Heart right ventricle (tissue), 16 donors: ENCODE results near the gene TMTC2. TPM values are rescaled to one million over a fixed set of nuclear protein-coding genes. Genes with fewer than 3 reads are reported as not detected.

Experiments
- ATAC-seq, 8 donors: fragments of 200-7000 bp; cut with Tn5 transposase; one replicate each; pipeline ENCODE4 v1.9.1; 2020; ENCODE audit warnings: mild to moderate bottlenecking in 8 of 8, moderate library complexity in 8 of 8, moderate number of reproducible peaks in 1 of 8
- DNase-seq, 2 donors: peaks; one replicate each; pipeline ENCODE4 v3.0.0-alpha.2; 2020
- H3K27ac ChIP-seq, 10 donors: fragments of 200-600 bp; sonication (generic) in 2 of 10; one replicate each; pipeline versions ENCODE4 v1.5.0 to v1.8.0; 2020 to 2022; ENCODE audit warnings: mild to moderate bottlenecking in 3 of 10
- H3K27me3 ChIP-seq, 7 donors: fragments of 200-600 bp; one replicate each; pipeline ENCODE4 v1.8.0; 2021 to 2022; ENCODE audit warnings: mild to moderate bottlenecking in 2 of 7
- H3K36me3 ChIP-seq, 9 donors: fragments of 200-600 bp; sonication (generic) in 1 of 9; one replicate each; pipeline versions ENCODE4 v1.5.0 to v1.8.0; 2020 to 2022; ENCODE audit warnings: mild to moderate bottlenecking in 2 of 9
- H3K4me1 ChIP-seq, 9 donors: fragments of 200-600 bp; sonication (generic) in 1 of 9; one replicate each; pipeline versions ENCODE4 v1.5.0 to v1.8.0; 2020 to 2022; ENCODE audit warnings: mild to moderate bottlenecking in 4 of 9
- H3K4me3 ChIP-seq, 10 donors: fragments of 200-600 bp; sonication (generic) in 2 of 10; one replicate each; pipeline versions ENCODE4 v1.5.0 to v1.8.0; 2020 to 2022; ENCODE audit warnings: mild to moderate bottlenecking in 7 of 10, moderate library complexity in 2 of 10
- H3K9me3 ChIP-seq, 11 donors: fragments of 200-600 bp in 10 of 11; sonication (generic) in 2 of 11; one replicate each; pipeline versions ENCODE4 v1.5.0 to v1.8.0; 2013 to 2022; ENCODE audit warnings: mild to moderate bottlenecking in 2 of 11, control low read depth in 1 of 11, moderate library complexity in 1 of 11
- WGBS, 2 donors: extraction: QIAGEN DNeasy Blood & Tissue Kit; methylation state at CpG; one replicate each; pipeline ENCODE4 v1.1.7; 2013; ENCODE audit warnings: inconsistent platforms in 1 of 2; 5-methylcytosine and 5-hydroxymethylcytosine counted together
- intact Hi-C, 10 donors: fragments of 100-400 bp; cut with DNase I; formaldehyde crosslinking; loops; one replicate each; pipeline versions ENCODE4 v1.11.1 to v1.14.2; 2022
- polyA plus RNA-seq, 2 donors: library from polyadenylated mRNA; stranded (reverse); fragments of 200-250 nt; gene quantifications; one replicate each; pipeline ENCODE4 v1.2.3, GENCODE V29; 2013
- total RNA-seq, 10 donors: library from RNA; stranded (reverse); fragmentation: NEBNext Ultra II Directional in 3 of 10; extraction: Animal tissue kit (Norgen Biotek cat#: 25700) in 3 of 10; gene quantifications; one replicate each; pipeline versions ENCODE4 v1.2.1 to v1.2.4, GENCODE V29; 2021 to 2023
- TF ChIP-seq, protein P1 (sequence below), 9 donors: fragments of 200-600 bp; sonication (generic) in 2 of 9; IDR thresholded peaks; one replicate each; pipeline versions ENCODE4 v1.5.0 to v1.8.0; 2021 to 2022; ENCODE audit warnings: antibody characterized with exemption in 9 of 9, mild to moderate bottlenecking in 5 of 9, moderate library complexity in 1 of 9
- donor health status: Arrhythmogenic right ventricular cardiomyopathy.
- donor health status: ischemic (EF 13 %, LVEDD 7.1; RV severe dilation, severe dysfunction).
- donor health status: healthy with polysubstance abuse.
- donor health status: DM: no; HTN: yes; CAD: no.
- donor health status: DM: no; HTN: no; CAD: no.
- donor health status: ischemic (EF 25% LVEDD 6.9; RV normal size, moderate dysfunction).
- donor health status: ischemic (EF 25% LVEDD 5.7; RV mildly dilated, moderate dysfunction).
- donor health status: healthy.
- donor health status: DM: yes; HTN: yes; CAD: no.
- donor health status: Ischemic cardiomyopathy.
- donor health status: ischemic (EF 35%, LVEDD 5.7; RV mildly dilated, moderate dysfunction).
- donor health status: nonischemic (EF 11% LVEDD 7.7; RV severe dilation, severe dysfunction).
- donor health status: DM: yes; HTN: yes; CAD: no.
- donor health status: PGD.
- donor health status: ischemic (EF 29% LVEDD 5.4; RV normal size, mild dysfunction).
- donor health status: nonischemic (EF 23%, LVEDD 6.1; RV moderate dilation, normal function).

The TMTC2 gene
- total and polyA plus RNA-seq, 12 donors = 1.6 to 4.4 (median 2.6) TPM

- H3K9me3 ChIP-seq = no peaks in the 10 kb centered on the region
- ATAC-seq = no peak
- intact Hi-C loops = loop anchor here in 7 of 10 donors (5.0 to 10.0 kb wide), 5 partner anchors 569 to 1816 kb away; no protein-coding TSS in a partner anchor
- no peak for DNase-seq
- H3K27me3 ChIP-seq = no peaks in the 10 kb centered on the region
- H3K27ac ChIP-seq = peak overlapping the region in 4 of 10 donors; percentile 84 to 96 (median 95)
- H3K36me3 ChIP-seq = peaks cover 0 to 12% (median 0%) of the 10 kb centered on the region in 9 donors
- H3K4me1 ChIP-seq = peaks cover 0 to 15% (median 9%) of the 10 kb centered on the region in 9 donors
- 57 to 67% methylated on average over 7 of the region's 7 CpGs for WGBS, 2 donors
- H3K4me3 ChIP-seq = peak overlapping the region in 9 of 10 donors; percentile 79 to 95 (median 89)
- TF ChIP-seq, protein P1, sequence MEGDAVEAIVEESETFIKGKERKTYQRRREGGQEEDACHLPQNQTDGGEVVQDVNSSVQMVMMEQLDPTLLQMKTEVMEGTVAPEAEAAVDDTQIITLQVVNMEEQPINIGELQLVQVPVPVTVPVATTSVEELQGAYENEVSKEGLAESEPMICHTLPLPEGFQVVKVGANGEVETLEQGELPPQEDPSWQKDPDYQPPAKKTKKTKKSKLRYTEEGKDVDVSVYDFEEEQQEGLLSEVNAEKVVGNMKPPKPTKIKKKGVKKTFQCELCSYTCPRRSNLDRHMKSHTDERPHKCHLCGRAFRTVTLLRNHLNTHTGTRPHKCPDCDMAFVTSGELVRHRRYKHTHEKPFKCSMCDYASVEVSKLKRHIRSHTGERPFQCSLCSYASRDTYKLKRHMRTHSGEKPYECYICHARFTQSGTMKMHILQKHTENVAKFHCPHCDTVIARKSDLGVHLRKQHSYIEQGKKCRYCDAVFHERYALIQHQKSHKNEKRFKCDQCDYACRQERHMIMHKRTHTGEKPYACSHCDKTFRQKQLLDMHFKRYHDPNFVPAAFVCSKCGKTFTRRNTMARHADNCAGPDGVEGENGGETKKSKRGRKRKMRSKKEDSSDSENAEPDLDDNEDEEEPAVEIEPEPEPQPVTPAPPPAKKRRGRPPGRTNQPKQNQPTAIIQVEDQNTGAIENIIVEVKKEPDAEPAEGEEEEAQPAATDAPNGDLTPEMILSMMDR (IDR thresholded peaks at IDR 0.05) = no peak
Measured at GRCh38 chr12:82688596-82688995, 1.9 kb downstream of the TMTC2 start.

GRCh38 chr12:82690006-82690405, 3.3 kb downstream of the TMTC2 start:
- TF ChIP-seq, protein P1 (IDR thresholded peaks at IDR 0.05) = no peak
- DNase-seq = no peak
- no peaks in the 10 kb centered on the region for H3K27me3 ChIP-seq
- no peaks in the 10 kb centered on the region for H3K9me3 ChIP-seq
- ATAC-seq = no peak
- no peak overlapping the region for H3K4me3 ChIP-seq
- WGBS, 2 donors = 79 to 89% methylated on average over 1 of the region's 1 CpG
- peaks cover 0 to 12% (median 0%) of the 10 kb centered on the region in 9 donors for H3K36me3 ChIP-seq
- intact Hi-C loops = no loop called here
- peaks cover 0 to 15% (median 9%) of the 10 kb centered on the region in 9 donors for H3K4me1 ChIP-seq
- H3K27ac ChIP-seq = no peak overlapping the region

GRCh38 chr12:82691513-82691912, 4.8 kb downstream of the TMTC2 start:
- WGBS, 2 donors = 92 to 94% methylated on average over 1 of the region's 1 CpG
- Histone ChIP-seq H3K4me3 (no peak overlapping the region), H3K36me3 (peaks cover 0 to 12% (median 0%) of the 10 kb centered on the region in 9 donors), H3K4me1 (peaks cover 0 to 12% (median 6%) of the 10 kb centered on the region in 9 donors), H3K9me3 (no peaks in the 10 kb centered on the region), H3K27me3 (no peaks in the 10 kb centered on the region), H3K27ac (no peak overlapping the region)
- intact Hi-C loops = no loop called here
- TF ChIP-seq, protein P1 (IDR thresholded peaks at IDR 0.05) = no peak
- DNase-seq (no peak), ATAC-seq (no peak)

GRCh38 chr12:82694276-82694675, 7.6 kb downstream of the TMTC2 start:
- no peak for DNase-seq
- intact Hi-C loops = no loop called here
- no peaks in the 10 kb centered on the region for H3K27me3 ChIP-seq
- H3K4me3 ChIP-seq = no peak overlapping the region
- H3K36me3 ChIP-seq = peaks cover 0 to 12% (median 0%) of the 10 kb centered on the region in 9 donors
- no peaks in the 10 kb centered on the region for H3K9me3 ChIP-seq
- WGBS, 2 donors = 97% methylated on average over 3 of the region's 3 CpGs
- TF ChIP-seq, protein P1 (IDR thresholded peaks at IDR 0.05) = no peak
- H3K4me1 ChIP-seq = no peaks in the 10 kb centered on the region
- H3K27ac ChIP-seq = no peak overlapping the region
- ATAC-seq = no peak
